ENCODE measurements around the gene ZNF423.
A peak's percentile ranks its signal among the peaks of the same experiment; 100 is the strongest.

ZNF423 gene

GRCh38 chr16:49463529-49463928, 392.4 kb downstream of the ZNF423 start:
- peak; percentile 81 for DNase-seq

DNA sequence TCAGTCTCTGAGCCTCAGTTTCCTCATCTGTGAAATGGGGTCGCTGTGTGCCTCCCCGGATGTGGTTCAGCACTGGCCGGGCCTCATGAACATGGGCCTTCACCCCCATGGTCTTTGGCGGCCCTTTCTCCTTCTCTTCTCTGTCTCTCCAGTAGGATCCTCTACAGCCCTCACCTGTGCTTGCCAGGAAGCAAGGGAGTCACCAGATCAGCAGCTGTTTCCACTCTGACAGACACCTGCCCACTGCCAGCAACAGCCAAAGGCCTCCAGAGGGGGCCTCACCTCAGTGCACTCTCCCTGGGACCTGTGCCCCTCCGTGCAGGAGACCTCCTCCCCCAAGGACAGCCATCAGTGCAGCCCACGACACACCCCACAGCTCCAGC, 392.9 kb downstream of the ZNF423 start:
- no peak for DNase-seq

DNA sequence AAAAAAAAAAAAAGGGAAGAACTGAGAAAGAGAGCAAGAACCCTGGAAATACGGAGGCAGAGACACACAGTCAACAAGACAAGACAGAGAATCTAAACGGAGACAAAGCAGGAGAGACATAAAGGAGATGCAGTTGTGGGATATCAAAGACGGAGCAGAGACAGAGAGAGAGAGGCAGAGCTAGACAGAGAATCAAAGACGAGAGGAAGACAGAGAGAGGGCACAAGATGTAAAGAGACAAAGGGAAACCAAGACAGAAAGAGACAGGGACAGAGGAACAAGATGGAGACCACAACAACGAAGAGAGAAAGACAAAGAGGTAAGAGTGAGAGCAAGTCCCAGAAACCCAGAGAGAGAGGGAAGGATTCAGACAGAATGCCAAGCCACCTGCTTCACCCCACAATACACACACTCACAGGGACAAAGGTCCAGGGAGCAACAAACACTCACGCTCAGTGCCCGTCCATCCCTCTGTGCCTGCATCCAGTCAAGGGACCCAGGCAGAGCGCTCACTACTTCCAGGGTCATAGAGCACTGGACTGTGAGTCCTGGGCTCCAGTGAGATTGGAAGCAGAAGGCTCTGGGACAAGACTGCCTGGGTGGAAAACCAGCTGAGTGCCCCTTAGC, 393.4 kb downstream of the ZNF423 start:
- no peak for DNase-seq

DNA sequence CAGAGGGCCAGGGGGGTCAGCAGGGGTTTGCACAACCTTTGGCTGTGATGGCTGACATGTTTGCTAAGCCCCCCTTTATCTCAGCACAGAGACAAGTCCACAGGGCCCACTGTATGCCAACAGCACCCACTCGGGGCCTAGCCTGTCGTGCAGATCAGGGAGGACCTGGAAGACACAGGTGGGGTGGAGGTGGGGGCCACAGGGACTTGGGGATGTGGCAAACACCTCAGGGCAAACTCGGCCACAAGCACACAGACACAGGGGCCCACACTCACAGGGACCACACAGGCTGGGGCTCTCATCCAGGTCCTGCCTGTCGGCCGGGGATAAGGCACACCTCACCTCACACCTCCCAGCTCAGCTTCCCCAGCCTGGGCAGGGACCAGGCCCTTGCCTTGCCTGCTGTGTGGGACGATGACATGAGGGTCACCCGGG, 394.4 kb downstream of the ZNF423 start:
- no peak for DNase-seq

DNA sequence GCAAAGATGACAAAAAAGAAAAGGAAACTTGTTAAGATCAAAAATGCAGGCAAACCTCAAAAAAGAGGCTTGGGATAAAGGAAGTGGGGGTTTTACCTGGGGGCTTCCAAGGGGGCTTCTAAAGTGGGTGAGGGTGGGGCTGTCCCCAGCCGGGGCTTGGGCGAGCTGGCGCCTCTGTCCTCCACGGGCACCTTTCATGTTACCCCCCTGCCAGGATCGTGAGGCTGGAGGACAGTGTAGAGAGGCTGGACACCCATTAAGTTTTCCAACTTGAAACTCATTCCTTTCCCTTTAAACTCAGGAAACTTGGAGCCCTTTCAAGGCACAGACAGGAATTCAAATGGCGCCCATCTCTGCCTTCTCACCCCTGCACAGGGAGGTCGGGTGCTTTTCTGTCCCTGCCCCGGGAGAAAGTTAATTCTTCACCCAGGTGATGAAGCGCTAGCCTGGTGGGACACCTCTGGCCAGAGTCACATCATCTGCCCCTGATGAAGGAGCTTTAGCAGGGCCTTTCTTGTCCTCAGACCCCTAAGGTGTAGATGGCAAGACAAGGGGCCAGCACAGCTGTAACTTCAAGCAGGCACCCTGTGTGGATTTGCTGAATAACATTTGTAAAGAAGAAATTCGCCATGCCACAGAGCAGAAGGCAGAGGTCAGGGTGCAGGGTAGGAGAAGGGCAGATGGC, 395.0 kb downstream of the ZNF423 start:
- DNase-seq, result no peak

GRCh38 chr16:49459953-49460735, 395.8 kb downstream of the ZNF423 start:
- no peak for DNase-seq

DNA sequence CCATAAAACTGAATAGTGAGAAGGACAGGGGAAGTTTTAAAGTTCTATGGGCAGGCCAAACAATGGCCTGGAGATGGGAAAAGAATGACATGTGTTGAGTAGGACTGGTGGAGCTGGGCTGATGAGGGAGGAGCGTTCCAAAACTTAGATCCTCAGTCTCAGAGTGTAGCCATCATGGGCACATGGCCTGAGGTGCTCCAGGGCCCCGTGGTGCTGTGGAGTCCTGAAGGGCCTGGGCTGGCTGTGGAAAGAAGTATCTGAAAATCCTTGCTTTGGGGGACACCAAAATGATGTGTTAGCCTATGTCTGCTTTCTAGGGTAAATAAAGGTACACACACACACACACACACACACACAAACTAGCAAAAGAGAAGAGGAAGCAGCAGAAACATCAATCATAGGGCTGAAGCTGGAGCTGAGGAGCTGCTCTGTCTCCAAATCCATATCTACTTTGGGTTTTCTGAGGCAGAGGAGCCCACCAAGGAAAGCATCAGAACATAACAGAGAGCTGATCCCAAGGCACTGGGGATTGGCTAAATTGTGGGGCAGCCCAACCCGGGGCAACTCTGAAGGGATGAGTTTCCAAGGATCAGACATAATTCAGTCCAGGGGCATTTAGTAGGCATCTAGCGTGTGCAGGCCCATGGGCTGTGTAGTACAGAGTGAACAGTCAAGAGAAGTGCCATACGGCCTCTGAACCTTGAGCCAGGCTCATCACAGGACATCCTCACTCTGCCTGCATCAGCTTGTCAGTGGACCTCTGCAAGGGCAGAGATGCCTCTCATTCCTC, 397.1 kb downstream of the ZNF423 start:
- DNase-seq, result no peak

- no peak for DNase-seq
These were observed 397.7 kb downstream of the ZNF423 start for GRCh38 chr16:49458243-49458642.

- DNase-seq, result no peak
These were observed 398.7 kb downstream of the ZNF423 start for GRCh38 chr16:49457196-49457595.

- DNase-seq, result no peak
These were observed 399.1 kb downstream of the ZNF423 start for GRCh38 chr16:49456763-49457162.

DNA sequence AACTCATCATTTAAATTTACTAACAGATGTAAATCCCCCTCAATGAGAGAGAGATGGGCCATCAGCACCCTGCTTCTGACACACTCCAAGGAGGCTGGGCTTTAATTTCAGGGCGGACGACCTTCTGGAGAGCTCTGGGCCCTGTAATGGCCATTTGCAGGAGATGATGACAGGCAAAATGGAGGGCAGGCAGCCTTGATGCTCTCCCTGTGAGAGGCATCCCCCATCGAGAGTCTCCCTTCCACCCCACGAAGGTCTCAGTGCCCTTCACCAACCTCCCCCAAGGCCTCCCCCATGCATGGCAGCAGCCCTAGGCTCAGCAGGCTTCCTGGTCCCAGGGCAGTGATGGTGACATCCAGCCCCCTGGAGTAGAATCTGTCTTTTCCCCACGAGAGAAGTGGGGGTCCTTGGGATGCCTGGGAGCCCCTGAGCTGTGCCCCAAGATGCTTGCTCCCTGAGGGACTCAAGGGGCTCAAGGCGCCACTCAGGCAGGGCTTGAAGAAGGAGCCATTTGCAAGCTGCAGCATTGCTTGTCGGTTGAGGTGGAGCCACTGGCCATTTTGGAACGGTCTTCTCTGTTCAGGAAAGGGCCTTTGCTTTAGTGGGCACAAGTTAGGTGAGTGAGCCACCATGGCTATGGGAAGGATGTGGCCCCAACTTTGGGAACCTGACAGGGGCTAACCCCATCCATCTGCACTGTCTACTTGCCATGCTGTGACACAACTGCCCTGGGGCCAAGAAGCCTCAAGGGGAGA, 399.7 kb downstream of the ZNF423 start:
- DNase-seq, result no peak

DNA sequence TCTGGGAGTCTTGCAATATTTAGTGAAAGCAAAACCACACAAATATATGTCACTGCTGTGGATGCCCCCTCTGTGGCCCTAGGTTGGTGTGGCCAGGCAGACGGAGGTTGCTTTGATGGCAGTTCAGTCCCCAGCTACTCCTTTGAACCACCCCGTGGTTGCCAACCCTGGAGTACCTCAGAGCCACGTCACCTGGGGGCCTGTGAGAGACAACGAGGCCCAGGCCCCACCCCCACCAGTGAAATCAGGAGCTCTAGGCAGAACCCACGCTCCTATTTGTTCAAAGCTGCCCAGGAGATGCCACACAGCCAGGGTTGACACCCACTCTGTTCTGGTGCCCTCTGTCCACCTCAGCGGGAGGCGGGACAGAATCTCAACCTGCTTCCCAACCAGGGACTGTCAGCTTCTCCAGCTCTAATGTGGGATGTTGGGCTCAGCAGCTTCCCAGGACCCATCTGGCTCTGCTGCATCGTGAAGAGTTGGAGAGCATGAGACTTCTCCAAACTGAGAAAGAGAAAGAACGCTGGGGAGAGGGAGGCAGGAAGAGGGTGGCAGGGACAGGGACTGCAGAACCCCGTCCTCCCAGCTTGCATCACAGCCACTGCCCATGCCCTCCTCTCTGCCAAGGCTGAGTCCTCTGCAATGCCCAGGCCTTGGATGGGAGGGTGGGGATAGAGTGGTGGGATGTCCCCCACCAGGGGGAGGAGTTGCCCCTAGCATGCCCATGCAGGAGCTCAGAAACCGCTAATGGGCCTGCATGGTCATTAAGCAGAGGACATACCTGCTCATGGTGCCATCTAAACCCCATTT, 400.5 kb downstream of the ZNF423 start:
- DNase-seq, result no peak

DNA sequence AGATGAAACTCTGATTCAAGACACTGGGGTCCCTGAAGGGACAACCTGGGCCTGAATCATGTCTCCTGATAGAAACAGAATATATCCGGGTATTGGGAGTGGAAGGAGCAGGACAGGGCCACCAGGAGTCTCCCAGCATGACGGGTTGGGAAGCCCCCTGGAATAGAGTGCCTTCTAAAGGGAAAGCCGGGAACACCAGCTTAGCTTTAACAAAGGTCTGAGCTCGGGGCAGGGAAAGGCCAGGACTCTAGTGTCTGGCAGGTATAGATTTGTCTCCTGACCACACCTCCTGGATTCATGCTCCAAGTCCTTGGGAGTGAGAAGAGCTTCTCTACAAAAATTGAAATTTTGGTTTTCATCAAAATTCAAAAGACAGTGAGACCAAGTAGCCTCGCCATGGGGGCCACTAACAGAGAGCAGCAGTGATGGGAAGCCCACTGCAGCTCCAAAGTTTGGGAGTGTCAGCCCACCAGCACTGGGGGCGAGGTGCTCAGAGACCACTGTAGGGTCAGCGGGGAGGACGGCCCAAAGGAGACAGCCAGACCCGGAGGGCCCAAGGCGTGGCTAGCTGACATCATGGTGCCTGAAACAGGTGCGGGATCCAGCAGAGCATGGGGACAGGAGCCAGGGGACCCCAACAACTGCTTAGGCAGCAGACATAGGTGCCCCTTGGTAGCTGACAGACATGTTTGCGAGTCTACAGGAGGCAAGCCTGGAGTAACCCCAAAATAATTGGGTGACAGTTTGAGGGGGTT, 401.3 kb downstream of the ZNF423 start:
- DNase-seq, result no peak

DNA sequence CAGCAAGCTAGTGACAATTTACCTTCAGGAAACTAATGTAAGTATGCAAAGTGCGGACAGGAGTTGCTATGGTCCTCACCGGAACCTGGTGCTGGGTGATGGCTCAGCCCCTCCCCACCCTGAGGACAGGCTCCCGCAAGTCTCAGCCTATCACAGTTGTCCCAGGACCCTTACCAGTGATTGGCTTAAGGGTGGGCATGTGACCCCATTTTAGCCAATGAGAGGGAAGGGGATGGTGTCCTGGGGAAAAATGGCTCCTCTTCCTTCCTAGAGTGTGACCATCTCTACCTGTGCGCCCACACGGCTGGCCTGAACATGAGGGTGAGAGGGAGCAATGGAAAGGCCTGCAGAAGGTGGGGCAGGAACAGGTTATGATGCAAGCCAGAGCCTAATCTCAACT, 401.9 kb downstream of the ZNF423 start:
- DNase-seq, result no peak

DNA sequence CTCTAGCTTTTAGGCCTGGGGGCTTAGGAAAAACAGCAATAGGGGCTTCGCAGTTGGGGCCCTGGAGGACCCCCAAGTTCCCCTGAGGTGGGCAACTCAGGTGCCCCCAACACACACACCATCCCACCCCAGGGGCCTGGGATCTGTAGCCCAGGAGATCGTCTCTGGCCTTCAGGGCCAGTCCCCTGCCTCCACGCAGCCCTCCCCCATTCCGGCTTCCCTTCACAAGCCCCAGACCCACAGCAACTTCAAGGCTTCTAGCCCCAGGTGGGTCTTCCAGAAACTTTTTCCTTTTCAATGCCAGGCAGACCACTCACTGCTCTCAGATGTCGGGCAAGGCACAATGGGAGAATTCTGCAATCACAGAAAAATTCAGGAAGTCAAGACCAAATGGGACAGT, 402.9 kb downstream of the ZNF423 start:
- DNase-seq, result no peak

- no peak for DNase-seq
These were observed 403.3 kb downstream of the ZNF423 start for GRCh38 chr16:49452578-49452977.

DNA sequence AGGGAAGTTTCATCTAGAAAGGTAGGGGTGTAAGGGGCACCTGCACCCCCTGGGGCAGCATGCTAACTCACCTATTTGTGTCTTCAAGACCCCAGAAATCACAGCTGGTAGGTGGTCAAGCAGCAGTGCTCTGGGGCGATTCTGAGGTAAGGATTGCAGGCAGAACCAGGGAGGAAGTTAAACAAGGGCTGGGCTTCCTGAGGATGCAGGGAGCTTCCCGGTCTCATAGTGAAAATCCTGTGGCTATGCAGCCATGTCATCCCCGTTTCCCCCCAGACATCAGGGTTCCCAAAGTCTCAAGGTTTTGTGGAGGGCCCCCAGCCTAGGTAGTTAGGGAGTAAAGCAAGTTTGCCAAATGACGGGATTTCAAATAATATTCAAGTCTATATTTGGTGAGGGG, 403.8 kb downstream of the ZNF423 start:
- DNase-seq, result no peak

GRCh38 chr16:49446805-49447204, 409.1 kb downstream of the ZNF423 start:
- DNase-seq, result no peak

GRCh38 chr16:49443576-49443975, 412.3 kb downstream of the ZNF423 start:
- DNase-seq, result no peak

GRCh38 chr16:49442805-49443204, 413.1 kb downstream of the ZNF423 start:
- DNase-seq, result no peak

DNA sequence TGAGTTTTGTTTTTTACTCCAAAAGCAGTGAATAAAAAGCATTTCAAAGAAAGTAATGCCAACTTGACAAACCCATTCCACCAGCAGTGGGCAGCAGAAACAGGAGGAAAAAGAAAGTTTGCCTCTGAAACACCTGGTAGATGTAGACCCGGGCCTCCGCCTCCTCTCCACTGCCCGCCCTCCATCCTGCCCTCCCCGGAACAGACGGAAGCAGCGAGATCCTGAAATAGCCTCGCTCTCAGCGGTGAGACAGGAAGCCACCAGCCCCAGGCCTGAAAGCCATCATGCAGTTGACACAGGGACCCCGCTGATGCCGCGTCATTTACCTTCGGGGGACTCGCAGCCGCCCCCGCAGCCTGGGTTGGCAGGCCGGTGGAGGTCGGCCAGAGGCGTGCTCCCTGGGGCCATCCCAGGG, 414.5 kb downstream of the ZNF423 start:
- peak; percentile 77 for DNase-seq
